Caco-2 (cell line): ENCODE results near the gene ABCC4. TPM values are rescaled to one million over a fixed set of nuclear protein-coding genes. Genes with fewer than 3 reads are reported as not detected.

ENCODE experiments used
- BruUV-seq: library from RNA; stranded (reverse); fragments of 400-500 nt; replicated peaks from 2 replicates; lab custom pipeline; 2021; lab: Mats Ljungman, UMichigan
- CTCF ChIA-PET: fragments of 300-600 bp; sonication (Branson Sonifier 250); formaldehyde crosslinking; loops from one replicate; lab custom pipeline; 2022; ENCODE audit warnings: antibody characterized with exemption; lab: Charles Lee
- POLR2A ChIA-PET: fragments of 300-600 bp; sonication (Branson Sonifier 250); formaldehyde crosslinking; loops from one replicate; lab custom pipeline; 2022; ENCODE audit warnings: antibody characterized with exemption; lab: Charles Lee
- DNase-seq, 2 experiments: peaks; one replicate each; pipeline versions ENCODE4 v3.0.0 to v3.0.0-alpha.2; 2020 to 2022
- H3K27me3 ChIP-seq: replicated peaks from 2 replicates; pipeline ENCODE4 v1.6.0; 2011; ENCODE audit warnings: low read length; ENCODE audit not compliant: control insufficient read depth, insufficient read depth
- H3K36me3 ChIP-seq: 2 replicates; pipeline ENCODE4 v1.5.1; 2011; ENCODE audit warnings: low read length; ENCODE audit not compliant: control insufficient read depth, insufficient read depth
- H3K4me1 ChIP-seq: fragments of 250-450 bp; sonication (Bioruptor Pico); 2 replicates; pipeline ENCODE4 v1.5.1; 2020; ENCODE audit warnings: mild to moderate bottlenecking
- H3K4me3 ChIP-seq: 2 replicates; pipeline ENCODE4 v1.5.1; 2011; ENCODE audit warnings: low read depth, mild to moderate bottlenecking, control low read depth, low read length
- H3K9me3 ChIP-seq: fragments of 250-450 bp; sonication (Bioruptor Pico); 2 replicates; pipeline ENCODE4 v1.5.1; 2020; ENCODE audit warnings: mild to moderate bottlenecking, moderate library complexity
- H3K27ac Mint-ChIP-seq: one replicate; pipeline ENCODE4 v1.8.0; 2022; ENCODE audit warnings: mixed read lengths; ENCODE audit not compliant: unreplicated experiment
- H3K27me3 Mint-ChIP-seq: one replicate; pipeline ENCODE4 v1.8.0; 2022; ENCODE audit warnings: mixed read lengths; ENCODE audit not compliant: insufficient read depth, unreplicated experiment
- H3K36me3 Mint-ChIP-seq: one replicate; pipeline ENCODE4 v1.8.0; 2022; ENCODE audit warnings: mild to moderate bottlenecking, mixed read lengths; ENCODE audit not compliant: insufficient read depth, unreplicated experiment
- H3K4me1 Mint-ChIP-seq: one replicate; pipeline ENCODE4 v1.8.0; 2022; ENCODE audit warnings: low read depth, mixed read lengths; ENCODE audit not compliant: unreplicated experiment
- H3K4me3 Mint-ChIP-seq: one replicate; pipeline ENCODE4 v1.8.0; 2022; ENCODE audit warnings: mild to moderate bottlenecking, moderate library complexity, mixed read lengths; ENCODE audit not compliant: unreplicated experiment
- H3K9me3 Mint-ChIP-seq: one replicate; pipeline ENCODE4 v1.8.0; 2022; ENCODE audit warnings: mixed read lengths; ENCODE audit not compliant: unreplicated experiment
- intact Hi-C: fragments of 100-400 bp; cut with micrococcal nuclease; formaldehyde crosslinking; loops from one replicate; pipeline ENCODE4 v1.10.0; 2022; ENCODE audit not compliant: unreplicated experiment
- total RNA-seq: library from RNA; stranded (reverse); gene quantifications from 2 replicates; pipeline ENCODE4 v1.2.3, GENCODE V29; 2022
- TF ChIP-seq, protein P1 (sequence below), 2 experiments: fragments of 200-600 bp in 1 of 2; IDR thresholded peaks; 1 replicate in 1 of 2; 2 replicates in 1 of 2; pipeline versions ENCODE4 v1.5.1 to v1.8.0; 2011 to 2022; ENCODE audit warnings: antibody characterized with exemption in 1 of 2, control low read depth in 1 of 2, inconsistent platforms in 1 of 2, low read depth in 1 of 2, low read length in 1 of 2, mild to moderate bottlenecking in 1 of 2, moderate library complexity in 1 of 2; ENCODE audit not compliant: insufficient read depth in 1 of 2, severe bottlenecking in 1 of 2, unreplicated experiment in 1 of 2

ABCC4 gene
- total RNA-seq, 1 experiment from 2014 or later, result 51.9 TPM

DNA sequence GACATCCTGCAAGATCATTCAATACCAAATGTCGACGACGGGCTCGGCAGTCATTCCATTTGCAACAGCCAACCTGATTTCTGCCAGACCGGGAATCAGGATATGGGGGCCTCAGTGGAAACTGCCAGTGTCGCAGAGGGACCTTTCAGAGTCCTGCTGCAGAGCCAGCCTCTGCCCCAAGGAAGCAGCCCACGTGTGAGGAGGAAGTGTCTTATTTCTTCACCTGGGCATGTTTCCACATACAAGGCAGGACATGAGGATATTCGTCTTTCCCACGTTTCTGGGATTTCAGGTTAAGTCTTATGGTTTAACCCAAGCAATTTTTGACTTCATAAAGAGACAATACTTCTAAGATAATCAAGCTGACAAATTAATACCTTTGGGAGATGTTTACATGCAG is 69.9 kb downstream of the ABCC4 start:
- BruUV-seq, result no TSS peak
- intact Hi-C loops, result no loop called here
- peaks cover 4% of the 10 kb centered on the region for H3K4me1 ChIP-seq
- Mint-ChIP-seq H3K4me3 (no peak overlapping the region), H3K4me1 (peaks cover 4% of the 10 kb centered on the region), H3K27ac (no peak overlapping the region), H3K27me3 (no peaks in the 10 kb centered on the region), H3K36me3 (peaks cover 26% of the 10 kb centered on the region), H3K9me3 (no peaks in the 10 kb centered on the region)
- H3K9me3 ChIP-seq, result no peaks in the 10 kb centered on the region
- no peaks in the 10 kb centered on the region for H3K27me3 ChIP-seq
- TF ChIP-seq, protein P1, sequence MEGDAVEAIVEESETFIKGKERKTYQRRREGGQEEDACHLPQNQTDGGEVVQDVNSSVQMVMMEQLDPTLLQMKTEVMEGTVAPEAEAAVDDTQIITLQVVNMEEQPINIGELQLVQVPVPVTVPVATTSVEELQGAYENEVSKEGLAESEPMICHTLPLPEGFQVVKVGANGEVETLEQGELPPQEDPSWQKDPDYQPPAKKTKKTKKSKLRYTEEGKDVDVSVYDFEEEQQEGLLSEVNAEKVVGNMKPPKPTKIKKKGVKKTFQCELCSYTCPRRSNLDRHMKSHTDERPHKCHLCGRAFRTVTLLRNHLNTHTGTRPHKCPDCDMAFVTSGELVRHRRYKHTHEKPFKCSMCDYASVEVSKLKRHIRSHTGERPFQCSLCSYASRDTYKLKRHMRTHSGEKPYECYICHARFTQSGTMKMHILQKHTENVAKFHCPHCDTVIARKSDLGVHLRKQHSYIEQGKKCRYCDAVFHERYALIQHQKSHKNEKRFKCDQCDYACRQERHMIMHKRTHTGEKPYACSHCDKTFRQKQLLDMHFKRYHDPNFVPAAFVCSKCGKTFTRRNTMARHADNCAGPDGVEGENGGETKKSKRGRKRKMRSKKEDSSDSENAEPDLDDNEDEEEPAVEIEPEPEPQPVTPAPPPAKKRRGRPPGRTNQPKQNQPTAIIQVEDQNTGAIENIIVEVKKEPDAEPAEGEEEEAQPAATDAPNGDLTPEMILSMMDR (IDR thresholded peaks at IDR 0.05; ENCODE audit: insufficient read depth in 1 of 2, low read depth in 1 of 2, low read length in 1 of 2, severe bottlenecking in 1 of 2, unreplicated experiment in 1 of 2), result no peak
- POLR2A ChIA-PET, result no interaction called here
- H3K4me3 ChIP-seq, result no peak overlapping the region
- CTCF ChIA-PET, result no interaction called here
- DNase-seq, result no peak
- no peaks in the 10 kb centered on the region for H3K36me3 ChIP-seq

DNA sequence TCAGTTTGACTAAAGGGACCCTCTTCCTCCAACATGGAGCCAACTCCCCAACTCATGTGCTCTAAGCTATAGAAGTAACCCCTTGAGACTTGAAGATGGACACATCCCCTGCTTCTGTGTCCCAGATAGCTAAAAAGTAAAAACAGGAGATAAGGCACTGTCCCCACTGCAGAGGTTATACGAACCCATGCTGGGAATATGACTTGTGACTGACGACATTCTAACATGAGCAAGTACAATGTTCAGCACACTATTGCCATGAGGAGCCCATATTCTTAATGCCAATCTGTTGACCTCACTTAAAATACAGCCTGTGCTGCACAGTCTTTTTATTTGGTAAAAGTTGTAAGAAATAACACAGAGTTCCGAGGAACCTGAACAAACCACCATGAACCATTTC is 71.4 kb downstream of the ABCC4 start:
- no peaks in the 10 kb centered on the region for H3K9me3 ChIP-seq
- peaks cover 8% of the 10 kb centered on the region for H3K4me1 ChIP-seq
- Mint-ChIP-seq H3K27me3 (no peaks in the 10 kb centered on the region), H3K4me1 (no peaks in the 10 kb centered on the region), H3K4me3 (no peak overlapping the region), H3K27ac (no peak overlapping the region), H3K9me3 (no peaks in the 10 kb centered on the region), H3K36me3 (peaks cover 19% of the 10 kb centered on the region)
- ChIA-PET POLR2A (no interaction called here), CTCF (no interaction called here)
- no peak for DNase-seq
- BruUV-seq, result no TSS peak
- intact Hi-C loops, result no loop called here
- TF ChIP-seq, protein P1 (IDR thresholded peaks at IDR 0.05; ENCODE audit: insufficient read depth in 1 of 2, low read depth in 1 of 2, low read length in 1 of 2, severe bottlenecking in 1 of 2, unreplicated experiment in 1 of 2), result no peak
- no peaks in the 10 kb centered on the region for H3K27me3 ChIP-seq
- H3K4me3 ChIP-seq, result no peak overlapping the region
- no peaks in the 10 kb centered on the region for H3K36me3 ChIP-seq

DNA sequence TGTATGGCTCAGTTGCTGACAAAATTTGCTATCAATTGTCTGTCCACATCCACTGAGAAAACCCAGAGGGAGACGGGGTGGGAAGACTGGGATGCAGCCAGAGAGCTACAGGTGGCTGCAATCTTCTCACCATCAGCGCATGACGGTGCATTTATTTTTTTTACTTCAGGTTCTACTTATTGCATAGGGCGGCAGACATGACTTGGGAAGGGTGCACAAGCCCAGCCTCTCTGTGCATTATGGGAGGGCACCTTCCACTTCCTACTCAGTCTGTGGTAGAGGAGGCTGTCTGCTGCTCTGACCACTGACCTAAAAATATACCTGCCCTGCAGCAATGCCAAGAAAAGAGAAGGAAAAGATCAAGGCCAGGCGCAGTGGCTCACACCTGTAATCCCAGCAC is 73.1 kb downstream of the ABCC4 start:
- H3K36me3 ChIP-seq, result no peaks in the 10 kb centered on the region
- H3K27ac Mint-ChIP-seq, result no peak overlapping the region
- intact Hi-C loops, result no loop called here

More for the DNA sequence above, 73.1 kb downstream of the ABCC4 start:
- Histone ChIP-seq H3K4me3 (no peak overlapping the region), H3K27me3 (no peaks in the 10 kb centered on the region), H3K4me1 (peaks cover 8% of the 10 kb centered on the region), H3K9me3 (no peaks in the 10 kb centered on the region)
- CTCF ChIA-PET, result no interaction called here
- no peak overlapping the region for H3K4me3 Mint-ChIP-seq
- TF ChIP-seq, protein P1 (IDR thresholded peaks at IDR 0.05; ENCODE audit: insufficient read depth in 1 of 2, low read depth in 1 of 2, low read length in 1 of 2, severe bottlenecking in 1 of 2, unreplicated experiment in 1 of 2), result no peak
- H3K9me3 Mint-ChIP-seq, result no peaks in the 10 kb centered on the region
- no TSS peak for BruUV-seq
- H3K4me1 Mint-ChIP-seq, result no peaks in the 10 kb centered on the region
- H3K27me3 Mint-ChIP-seq, result no peaks in the 10 kb centered on the region
- POLR2A ChIA-PET, result no interaction called here
- H3K36me3 Mint-ChIP-seq, result peaks cover 31% of the 10 kb centered on the region
- no peak for DNase-seq
